GM23248 (cell line): ENCODE results near the gene TLR9. TPM values are rescaled to one million over a fixed set of nuclear protein-coding genes. Genes with fewer than 3 reads are reported as not detected.

Experiments used
- DNase-seq: peaks from one replicate; pipeline ENCODE4 v3.0.0-alpha.2; 2015
- H2AFZ ChIP-seq: fragments of 200-600 bp; sonication (generic); 2 replicates; pipeline ENCODE4 v1.6.1; 2016; ENCODE audit warnings: antibody characterized with exemption
- H3F3A ChIP-seq: fragments of 200-600 bp; sonication (generic); 2 replicates; pipeline ENCODE4 v1.6.1; 2016; ENCODE audit warnings: mild to moderate bottlenecking, antibody characterized with exemption, mixed run types; ENCODE audit not compliant: insufficient read depth
- H3K27ac ChIP-seq: fragments of 200-600 bp; sonication (generic); 2 replicates; pipeline ENCODE4 v1.5.1; 2016; ENCODE audit warnings: mild to moderate bottlenecking
- H3K27me3 ChIP-seq: fragments of 200-600 bp; sonication (generic); replicated peaks from 2 replicates; pipeline ENCODE4 v1.6.1; 2016; ENCODE audit warnings: mild to moderate bottlenecking; ENCODE audit not compliant: insufficient read depth
- H3K36me3 ChIP-seq: fragments of 200-600 bp; sonication (generic); 2 replicates; pipeline ENCODE4 v1.6.1; 2016; ENCODE audit warnings: low read depth, mild to moderate bottlenecking
- H3K4me1 ChIP-seq: fragments of 200-600 bp; sonication (generic); 2 replicates; pipeline ENCODE4 v1.6.1; 2016; ENCODE audit warnings: mild to moderate bottlenecking; ENCODE audit not compliant: insufficient read depth
- H3K4me2 ChIP-seq: fragments of 200-600 bp; sonication (generic); one replicate; pipeline ENCODE4 v1.6.1; 2016; ENCODE audit warnings: mild to moderate bottlenecking; ENCODE audit not compliant: unreplicated experiment
- H3K4me3 ChIP-seq: fragments of 200-600 bp; sonication (generic); 2 replicates; pipeline ENCODE4 v1.5.1; 2016; ENCODE audit warnings: mild to moderate bottlenecking
- H3K79me2 ChIP-seq: fragments of 200-600 bp; sonication (generic); 2 replicates; pipeline ENCODE4 v1.6.1; 2016; ENCODE audit warnings: mild to moderate bottlenecking; ENCODE audit not compliant: insufficient read depth
- H3K9ac ChIP-seq: fragments of 200-600 bp; sonication (generic); 2 replicates; pipeline ENCODE4 v1.6.1; 2016; ENCODE audit warnings: mild to moderate bottlenecking
- H3K9me2 ChIP-seq: fragments of 200-600 bp; sonication (generic); 2 replicates; pipeline ENCODE4 v1.6.1; 2016; ENCODE audit warnings: mixed run types, mild to moderate bottlenecking, moderate library complexity; ENCODE audit not compliant: insufficient read depth
- H3K9me3 ChIP-seq: fragments of 200-600 bp; sonication (generic); one replicate; pipeline ENCODE4 v1.6.1; 2017; ENCODE audit warnings: low read depth
- H4K20me1 ChIP-seq: fragments of 200-600 bp; sonication (generic); 2 replicates; pipeline ENCODE4 v1.6.0; 2016; ENCODE audit not compliant: insufficient read depth
- EZH2 ChIP-seq: fragments of 200-600 bp; sonication (generic); IDR thresholded peaks from 2 replicates; pipeline ENCODE4 v1.6.1; 2018; ENCODE audit warnings: antibody characterized with exemption, mild to moderate bottlenecking; ENCODE audit not compliant: insufficient read depth, poor library complexity, severe bottlenecking
- EZH2phosphoT487 ChIP-seq: fragments of 200-600 bp; sonication (generic); IDR thresholded peaks from 2 replicates; pipeline ENCODE4 v1.6.1; 2018; ENCODE audit warnings: antibody characterized with exemption, moderate library complexity, mild to moderate bottlenecking, low read depth; ENCODE audit not compliant: insufficient read depth
- WGBS, 2 experiments: methylation state at CpG; one replicate each; pipeline ENCODE4 v1.1.6; 2015 to 2017; ENCODE audit warnings: low lambda C conversion rate in 2 of 2, low coverage in 1 of 2; ENCODE audit errors: missing lambda C conversion rate in 2 of 2; 5-methylcytosine and 5-hydroxymethylcytosine counted together
- in situ Hi-C: fragments of 300-500 bp; cut with MboI; formaldehyde crosslinking; loops from 2 replicates; pipeline ENCODE4 v1.15.0; 2020
- polyA plus RNA-seq: library from polyadenylated mRNA; unstranded; fragments of >200 nt; fragmentation: Nextera tagmentation; extraction: Ambion mirVana; gene quantifications from 2 replicates; pipeline ENCODE4 v1.2.1, GENCODE V29; 2016
- total RNA-seq: library from RNA; depleted of rRNA; stranded (reverse); fragments of >200 nt; shearing (Covaris generic); gene quantifications from 2 replicates; pipeline ENCODE4 v1.2.3, GENCODE V29; 2014

Gene TLR9
- total and polyA plus RNA-seq, 2 experiments from 2014 or later = not detected

DNA sequence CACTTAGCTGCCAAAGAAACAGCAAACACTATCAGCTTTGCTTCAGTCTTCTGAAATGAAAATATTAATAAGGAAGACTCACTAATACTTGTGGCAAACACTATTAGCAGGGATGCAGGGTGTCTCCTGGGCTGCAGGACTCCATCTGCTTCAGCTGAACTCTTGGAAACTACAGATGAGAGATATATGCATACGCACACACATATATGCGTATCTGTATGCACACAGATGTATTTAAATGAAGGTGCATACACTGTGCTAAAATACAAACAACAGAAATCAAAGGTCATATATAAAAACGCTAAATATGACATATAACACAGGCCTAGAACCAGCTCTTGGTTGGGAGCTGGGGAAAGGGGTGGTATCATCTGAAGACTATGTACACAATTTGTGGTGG is 30.7 kb upstream of the TLR9 start:
- Histone ChIP-seq H3K9me3 (no peaks in the 10 kb centered on the region), H3K36me3 (peaks cover 71% of the 10 kb centered on the region), H4K20me1 (no peaks in the 10 kb centered on the region; the same call in 1 of the 2 replicates), H3K79me2 (peaks cover 88% of the 10 kb centered on the region), H3K27ac (no peak overlapping the region), H3K27me3 (no peaks in the 10 kb centered on the region), H3K9ac (no peak overlapping the region), H3K4me1 (peaks cover 18% of the 10 kb centered on the region), H3K9me2 (no peaks in the 10 kb centered on the region), H3K4me2 (no peak overlapping the region), H3K4me3 (no peak overlapping the region), H2AFZ (no peak overlapping the region), H3F3A (peaks cover 69% of the 10 kb centered on the region)
- WGBS, 2 experiments = 95 to 99% methylated on average over 3 of the region's 3 CpGs
- in situ Hi-C loops = no loop called here
- TF ChIP-seq EZH2phosphoT487 (no peak), EZH2 (no peak)
- no peak for DNase-seq

DNA sequence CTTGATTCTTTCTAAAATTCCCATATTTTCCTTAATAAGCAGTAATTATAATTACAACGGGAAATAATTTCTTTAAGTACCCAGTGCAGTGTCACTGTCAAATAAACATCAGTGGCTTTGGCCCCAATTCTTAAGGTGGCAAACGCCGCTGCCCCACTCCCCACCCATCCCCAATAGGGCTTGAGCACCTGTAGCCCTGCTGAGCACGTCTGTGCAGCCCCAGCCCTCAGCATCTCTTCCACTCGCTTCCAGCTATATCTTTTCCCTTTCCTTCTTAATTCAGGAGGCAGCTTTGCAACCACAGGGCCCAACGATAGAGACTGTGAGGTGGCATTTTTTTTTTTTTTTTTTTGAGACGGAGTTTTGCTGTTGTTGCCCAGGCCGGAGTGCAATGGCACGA is 29.2 kb upstream of the TLR9 start:
- Histone ChIP-seq H4K20me1 (no peaks in the 10 kb centered on the region), H3K36me3 (peaks cover 56% of the 10 kb centered on the region), H3K4me1 (peaks cover 18% of the 10 kb centered on the region), H3K79me2 (peaks cover 72% of the 10 kb centered on the region), H3K4me2 (no peak overlapping the region), H3K27me3 (no peaks in the 10 kb centered on the region), H3K9me3 (no peaks in the 10 kb centered on the region), H3K9me2 (no peaks in the 10 kb centered on the region), H3F3A (peaks cover 66% of the 10 kb centered on the region), H2AFZ (no peak overlapping the region), H3K9ac (no peak overlapping the region), H3K4me3 (no peak overlapping the region), H3K27ac (no peak overlapping the region)
- WGBS, 2 experiments = 58 to 59% methylated on average over 9 of the region's 9 CpGs
- in situ Hi-C loops = no loop called here
- no peak for DNase-seq
- TF ChIP-seq EZH2 (no peak), EZH2phosphoT487 (no peak)

DNA sequence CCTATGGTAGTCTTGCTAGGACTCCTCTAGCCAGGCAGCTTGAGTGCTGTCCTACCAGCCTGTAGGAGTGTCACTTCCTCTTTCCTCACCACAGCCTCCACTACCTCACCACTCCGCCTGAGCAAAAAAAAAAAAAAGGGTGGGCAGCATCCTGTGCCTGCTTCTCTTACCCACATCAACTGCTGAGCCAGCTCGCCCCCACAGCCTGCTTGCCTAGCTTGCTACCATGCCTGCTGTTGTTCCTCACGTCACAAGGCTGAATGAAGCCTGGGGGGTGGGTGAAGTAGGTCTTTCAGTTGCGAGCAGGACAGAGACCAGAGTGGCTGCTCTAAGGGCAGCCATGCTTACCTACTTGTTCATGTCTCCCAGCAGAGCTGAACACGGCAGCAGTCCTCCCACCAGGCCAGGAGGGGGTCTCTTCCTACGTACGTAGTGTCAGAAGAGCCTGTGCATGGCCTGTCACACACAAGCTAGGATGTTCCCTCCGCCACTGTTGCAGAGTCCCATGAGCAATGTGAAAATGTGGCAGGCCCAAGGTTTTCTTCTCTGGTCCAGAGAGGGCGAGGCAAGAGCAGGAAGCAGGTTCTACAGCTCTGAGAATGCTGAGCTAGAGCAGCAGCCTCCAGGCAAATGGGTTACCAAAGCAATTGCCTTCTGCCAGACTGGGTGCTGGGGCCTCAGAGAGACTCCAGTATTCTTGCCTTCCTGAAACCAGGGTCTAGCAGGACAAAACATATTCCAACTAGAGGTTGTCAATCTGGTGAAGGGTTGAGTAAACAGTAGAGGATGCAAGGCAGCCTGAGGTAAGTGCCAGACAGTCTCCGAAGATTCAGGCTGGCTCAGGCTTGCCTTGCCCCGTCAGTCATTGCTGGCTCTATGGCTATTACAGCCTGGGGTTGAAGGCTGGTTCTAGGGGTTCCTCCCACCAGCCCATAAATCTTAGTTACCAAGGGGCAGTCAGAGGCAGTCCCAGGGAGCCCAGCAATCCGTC is 28.2 kb upstream of the TLR9 start:
- 82 to 84% methylated on average over 12 of the region's 12 CpGs for WGBS, 2 experiments
- no peaks in the 10 kb centered on the region for H4K20me1 ChIP-seq
- H3K79me2 ChIP-seq = peaks cover 63% of the 10 kb centered on the region
- H3K27ac ChIP-seq = peak overlapping the region; percentile 27; the same call in 1 of the 2 replicates
- H3K9me2 ChIP-seq = no peaks in the 10 kb centered on the region
- H3K9me3 ChIP-seq = no peaks in the 10 kb centered on the region
- peak; percentile 53 for DNase-seq
- no peak overlapping the region for H3K4me3 ChIP-seq
- H3K4me1 ChIP-seq = peaks cover 10% of the 10 kb centered on the region
- H3K27me3 ChIP-seq = no peaks in the 10 kb centered on the region
- no peak overlapping the region for H3K4me2 ChIP-seq
- 0 out of 2 replicates have a peak overlapping the region, but pooled peaks have one; percentile 21 for H3K9ac ChIP-seq
- in situ Hi-C loops = no loop called here
- peaks cover 46% of the 10 kb centered on the region for H3K36me3 ChIP-seq
- no peak for TF ChIP-seq EZH2
- TF ChIP-seq EZH2phosphoT487 = no peak
- H3F3A ChIP-seq = peaks cover 56% of the 10 kb centered on the region
- no peak overlapping the region for H2AFZ ChIP-seq

DNA sequence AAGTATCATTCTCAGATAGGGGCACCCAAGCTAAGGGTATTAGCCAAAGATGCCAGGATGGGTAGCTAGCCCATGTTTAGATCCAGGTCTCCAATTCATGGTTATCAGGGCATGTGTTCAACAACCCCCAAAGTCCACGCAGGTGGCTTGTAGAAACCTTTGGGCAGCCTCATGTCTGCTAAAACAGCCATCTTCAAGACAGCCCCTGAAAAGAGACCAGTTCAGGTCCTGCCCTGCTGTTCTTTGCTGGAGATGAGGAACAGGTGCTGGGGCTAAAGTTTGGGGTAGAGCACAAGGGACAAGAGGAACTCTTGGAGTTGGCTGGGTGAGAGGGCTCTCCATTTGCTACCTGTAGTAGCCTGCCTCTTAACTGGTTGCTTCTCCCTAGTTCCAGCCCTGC is 24.7 kb upstream of the TLR9 start:
- Histone ChIP-seq H3K79me2 (peaks cover 28% of the 10 kb centered on the region), H3K27ac (no peak overlapping the region), H3K9me3 (no peaks in the 10 kb centered on the region), H3K9ac (no peak overlapping the region), H3K4me3 (no peak overlapping the region), H3K9me2 (no peaks in the 10 kb centered on the region), H3K36me3 (peaks cover 12% of the 10 kb centered on the region), H2AFZ (no peak overlapping the region), H3K4me2 (no peak overlapping the region), H4K20me1 (no peaks in the 10 kb centered on the region), H3F3A (peaks cover 32% of the 10 kb centered on the region; the same call in 1 of the 2 replicates), H3K27me3 (no peaks in the 10 kb centered on the region), H3K4me1 (peaks cover 10% of the 10 kb centered on the region)
- no peak for TF ChIP-seq EZH2
- TF ChIP-seq EZH2phosphoT487 = no peak
- no peak for DNase-seq
- in situ Hi-C loops = no loop called here
- 95 to 100% methylated on average over 1 of the region's 1 CpG for WGBS, 2 experiments
